Spleen (tissue), 11 donors: Measurements from ENCODE around the gene PRKCQ. TPM values are rescaled to one million over a fixed set of nuclear protein-coding genes. Genes with fewer than 3 reads are reported as not detected.

ENCODE experiments used
- DNase-seq: peaks from one replicate; pipeline ENCODE4 v3.0.0-alpha.2; 2020
- H3K27ac ChIP-seq, 8 donors: fragments of 200-600 bp; sonication (generic) in 7 of 8; 1 replicate in 4 of 8; 2 replicates in 4 of 8; pipeline versions ENCODE4 v1.5.0 to v1.8.0; 2016 to 2021; ENCODE audit warnings: inconsistent platforms in 4 of 8, mild to moderate bottlenecking in 4 of 8, moderate library complexity in 1 of 8
- H3K27me3 ChIP-seq, 7 donors: fragments of 200-600 bp; sonication (generic) in 6 of 7; replicated peaks in 1 of 7; 1 replicate in 4 of 7; 2 replicates in 3 of 7; pipeline versions ENCODE4 v1.5.0 to v1.8.0; 2016 to 2021; ENCODE audit warnings: inconsistent platforms in 3 of 7, mild to moderate bottlenecking in 1 of 7
- H3K36me3 ChIP-seq, 6 donors: fragments of 200-600 bp; sonication (generic) in 5 of 6; 1 replicate in 4 of 6; 2 replicates in 2 of 6; pipeline versions ENCODE4 v1.5.0 to v1.8.0; 2016 to 2021; ENCODE audit warnings: inconsistent platforms in 2 of 6
- H3K4me1 ChIP-seq, 6 donors: fragments of 200-600 bp; sonication (generic) in 5 of 6; 1 replicate in 3 of 6; 2 replicates in 3 of 6; pipeline versions ENCODE4 v1.5.0 to v1.8.0; 2016 to 2021; ENCODE audit warnings: inconsistent platforms in 3 of 6
- H3K4me3 ChIP-seq, 8 donors: fragments of 200-600 bp; sonication (generic) in 7 of 8; 1 replicate in 4 of 8; 2 replicates in 4 of 8; pipeline versions ENCODE4 v1.5.0 to v1.8.0; 2016 to 2021; ENCODE audit warnings: inconsistent platforms in 4 of 8, mild to moderate bottlenecking in 4 of 8, moderate library complexity in 2 of 8
- H3K9me3 ChIP-seq, 8 donors: fragments of 200-600 bp; sonication (generic) in 7 of 8; 1 replicate in 4 of 8; 2 replicates in 4 of 8; pipeline versions ENCODE4 v1.5.0 to v1.8.0; 2016 to 2021; ENCODE audit warnings: inconsistent platforms in 4 of 8
- CTCF ChIP-seq, 11 experiments: fragments of 200-600 bp in 7 of 11; fragments of 450-650 bp in 4 of 11; sonication (generic) in 4 of 11; IDR thresholded peaks in 8 of 11; conservative IDR thresholded peaks in 3 of 11; 1 replicate in 7 of 11; 2 replicates in 4 of 11; pipeline versions ENCODE4 v1.4.0 to v1.8.0; 2016 to 2021; ENCODE audit warnings: antibody characterized with exemption in 11 of 11, inconsistent platforms in 4 of 11, mild to moderate bottlenecking in 1 of 11
- POLR2A ChIP-seq, 3 donors: fragments of 450-650 bp; IDR thresholded peaks; one replicate each; pipeline ENCODE4 v1.5.1; 2017; ENCODE audit warnings: antibody characterized with exemption in 3 of 3, mild to moderate bottlenecking in 1 of 3
- POLR2AphosphoS5 ChIP-seq, 3 donors: sonication (generic); formaldehyde crosslinking; IDR thresholded peaks; one replicate each; pipeline ENCODE4 v1.5.1; 2017; ENCODE audit warnings: antibody characterized with exemption in 3 of 3
- WGBS, 5 donors: extraction: QIAGEN DNeasy Blood & Tissue Kit in 3 of 5; methylation state at CpG; one replicate each; pipeline versions ENCODE4 v1.1.5 to v1.1.7; 2013 to 2018; 5-methylcytosine and 5-hydroxymethylcytosine counted together
- intact Hi-C: fragments of 100-400 bp; cut with DNase I; formaldehyde crosslinking; loops from one replicate; pipeline ENCODE4 v1.15.0; 2023; ENCODE audit warnings: low total_unique reads
- polyA plus RNA-seq, 3 donors: library from polyadenylated mRNA; stranded (reverse); fragments of 200-250 nt; gene quantifications; one replicate each; pipeline ENCODE4 v1.2.1, GENCODE V29; 2013
- total RNA-seq, 7 donors: library from RNA; depleted of rRNA in 3 of 7; stranded (reverse); fragments of >200 nt in 3 of 7; fragmentation: NEBNext Ultra II Directional in 4 of 7; extraction: Animal tissue kit (Norgen Biotek cat#: 25700) in 4 of 7; gene quantifications; one replicate each; pipeline versions ENCODE4 v1.1.0 to v1.2.1, GENCODE V29; 2016 to 2021
- donor health status: healthy with polysubstance abuse.
- donor health status: DM: no; HTN: no; CAD: no; lungs with moderate emphysema.
- donor health status: DM: no; HTN: no; CAD: no.
- donor health status: Bipolar disorder and iron deficiency.
- donor health status: healthy.
- donor health status: DM: no; HTN: no; CAD: no.
- donor health status: DM: yes; HTN: yes; CAD: no.

Gene PRKCQ
- total and polyA plus RNA-seq, 10 donors: 2.1 to 11.8 (median 8.1) TPM

- H3K9me3 ChIP-seq: no peaks in the 10 kb centered on the region
- intact Hi-C loops: no loop called here
- H3K27ac ChIP-seq: no peak overlapping the region
- H3K36me3 ChIP-seq: no peaks in the 10 kb centered on the region
- no peak for TF ChIP-seq POLR2AphosphoS5 (IDR thresholded peaks at IDR 0.05)
- DNase-seq: no peak
- WGBS, 5 donors: 69 to 90% (median 78%) methylated on average over 5 of the region's 5 CpGs
- H3K27me3 ChIP-seq: no peaks in the 10 kb centered on the region
- H3K4me3 ChIP-seq: no peak overlapping the region
- peaks cover 0 to 32% (median 7%) of the 10 kb centered on the region in 6 donors for H3K4me1 ChIP-seq
Observed at GRCh38 chr10:6597478-6597877, 17.4 kb upstream of the PRKCQ start.

- Histone ChIP-seq H3K36me3 (no peaks in the 10 kb centered on the region), H3K27ac (no peak overlapping the region), H3K9me3 (no peaks in the 10 kb centered on the region), H3K27me3 (no peaks in the 10 kb centered on the region), H3K4me1 (peaks cover 0 to 34% (median 17%) of the 10 kb centered on the region in 6 donors), H3K4me3 (no peak overlapping the region)
- WGBS, 5 donors: 80 to 88% (median 86%) methylated on average over 4 of the region's 4 CpGs
- TF ChIP-seq POLR2AphosphoS5 (IDR thresholded peaks at IDR 0.05) (no peak), CTCF (IDR thresholded peaks at IDR 0.05 in 8 of 11, conservative IDR thresholded peaks at IDR 0.05 in 3 of 11) (no peak), POLR2A (IDR thresholded peaks at IDR 0.05) (no peak)
- no peak for DNase-seq
- intact Hi-C loops: no loop called here
Observed at GRCh38 chr10:6595499-6595898, 15.4 kb upstream of the PRKCQ start.

- Histone ChIP-seq H3K4me1 (peaks cover 0 to 26% (median 11%) of the 10 kb centered on the region in 6 donors), H3K27ac (peak overlapping the region in 3 of 8 donors; percentile 6 to 68 (median 58)), H3K9me3 (no peaks in the 10 kb centered on the region), H3K4me3 (no peak overlapping the region), H3K36me3 (no peaks in the 10 kb centered on the region), H3K27me3 (no peaks in the 10 kb centered on the region)
- WGBS, 5 donors: 75 to 92% (median 88%) methylated on average over 7 of the region's 7 CpGs
- DNase-seq: no peak
- no peak for TF ChIP-seq CTCF (IDR thresholded peaks at IDR 0.05 in 8 of 11, conservative IDR thresholded peaks at IDR 0.05 in 3 of 11)
- TF ChIP-seq POLR2A (IDR thresholded peaks at IDR 0.05): no peak
- peak in 1 of 3 donors; percentile 7 for TF ChIP-seq POLR2AphosphoS5 (IDR thresholded peaks at IDR 0.05)
- intact Hi-C loops: no loop called here
Observed at GRCh38 chr10:6593241-6593671, 13.2 kb upstream of the PRKCQ start.

GRCh38 chr10:6592080-6592479 lies 12.0 kb upstream of the PRKCQ start:
- Histone ChIP-seq H3K36me3 (no peaks in the 10 kb centered on the region), H3K27ac (peak overlapping the region in 5 of 8 donors; percentile 27 to 68 (median 53)), H3K4me3 (no peak overlapping the region), H3K4me1 (peaks cover 0 to 26% (median 11%) of the 10 kb centered on the region in 6 donors), H3K27me3 (no peaks in the 10 kb centered on the region), H3K9me3 (no peaks in the 10 kb centered on the region)
- intact Hi-C loops: no loop called here
- no peak for TF ChIP-seq POLR2A (IDR thresholded peaks at IDR 0.05)
- no peak for TF ChIP-seq CTCF (IDR thresholded peaks at IDR 0.05 in 8 of 11, conservative IDR thresholded peaks at IDR 0.05 in 3 of 11)
- TF ChIP-seq POLR2AphosphoS5 (IDR thresholded peaks at IDR 0.05): no peak
- no peak for DNase-seq

GRCh38 chr10:6591668-6592067 lies 11.6 kb upstream of the PRKCQ start:
- TF ChIP-seq POLR2A (IDR thresholded peaks at IDR 0.05) (no peak), POLR2AphosphoS5 (IDR thresholded peaks at IDR 0.05) (no peak), CTCF (IDR thresholded peaks at IDR 0.05 in 8 of 11, conservative IDR thresholded peaks at IDR 0.05 in 3 of 11) (no peak)
- H3K27ac ChIP-seq: peak overlapping the region in 4 of 8 donors; percentile 51 to 68 (median 56)
- H3K9me3 ChIP-seq: no peaks in the 10 kb centered on the region
- no peak overlapping the region for H3K4me3 ChIP-seq
- WGBS, 5 donors: 57 to 64% (median 62%) methylated on average over 2 of the region's 2 CpGs
- H3K27me3 ChIP-seq: no peaks in the 10 kb centered on the region
- no peak for DNase-seq
- intact Hi-C loops: no loop called here
- peaks cover 0 to 26% (median 11%) of the 10 kb centered on the region in 6 donors for H3K4me1 ChIP-seq
- no peaks in the 10 kb centered on the region for H3K36me3 ChIP-seq
